ENCODE measurements around the gene DARS1. TPM values are rescaled to one million over a fixed set of nuclear protein-coding genes. Genes with fewer than 3 reads are reported as not detected.

Gene DARS1
- total and polyA plus RNA-seq, 2 experiments from 2014 or later = 115 to 148 TPM

DNA sequence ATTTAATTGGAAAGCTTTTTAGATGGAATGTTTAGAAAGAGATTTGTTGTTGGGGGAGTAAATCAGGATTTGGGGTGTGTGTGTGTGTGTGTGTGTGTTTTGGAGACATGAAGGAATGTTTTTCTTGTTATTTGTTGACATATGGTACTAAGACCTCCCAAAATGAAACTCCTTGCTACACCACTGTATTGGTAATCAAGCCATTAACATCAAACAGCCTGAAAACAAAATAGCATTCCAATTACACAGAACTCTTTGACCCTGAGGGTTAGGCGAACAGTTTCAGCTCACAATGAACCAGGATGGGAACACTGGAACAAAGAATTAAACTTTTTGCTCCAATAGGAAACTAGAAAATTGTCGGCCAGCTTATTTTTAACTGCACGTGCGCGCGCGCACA, 41.7 kb upstream of the DARS1 start:
- peak; percentile 17 for DNase-seq (ENCODE audit: low spot score)
- no peak for TF ChIP-seq ZNF114 (CRISPR knock-in tag; IDR thresholded peaks at IDR 0.05)
- TF ChIP-seq, protein P1, sequence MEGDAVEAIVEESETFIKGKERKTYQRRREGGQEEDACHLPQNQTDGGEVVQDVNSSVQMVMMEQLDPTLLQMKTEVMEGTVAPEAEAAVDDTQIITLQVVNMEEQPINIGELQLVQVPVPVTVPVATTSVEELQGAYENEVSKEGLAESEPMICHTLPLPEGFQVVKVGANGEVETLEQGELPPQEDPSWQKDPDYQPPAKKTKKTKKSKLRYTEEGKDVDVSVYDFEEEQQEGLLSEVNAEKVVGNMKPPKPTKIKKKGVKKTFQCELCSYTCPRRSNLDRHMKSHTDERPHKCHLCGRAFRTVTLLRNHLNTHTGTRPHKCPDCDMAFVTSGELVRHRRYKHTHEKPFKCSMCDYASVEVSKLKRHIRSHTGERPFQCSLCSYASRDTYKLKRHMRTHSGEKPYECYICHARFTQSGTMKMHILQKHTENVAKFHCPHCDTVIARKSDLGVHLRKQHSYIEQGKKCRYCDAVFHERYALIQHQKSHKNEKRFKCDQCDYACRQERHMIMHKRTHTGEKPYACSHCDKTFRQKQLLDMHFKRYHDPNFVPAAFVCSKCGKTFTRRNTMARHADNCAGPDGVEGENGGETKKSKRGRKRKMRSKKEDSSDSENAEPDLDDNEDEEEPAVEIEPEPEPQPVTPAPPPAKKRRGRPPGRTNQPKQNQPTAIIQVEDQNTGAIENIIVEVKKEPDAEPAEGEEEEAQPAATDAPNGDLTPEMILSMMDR (conservative IDR thresholded peaks at IDR 0.05; ENCODE audit: low read depth in 2 of 2) = no peak
- TF ChIP-seq, protein P2, sequence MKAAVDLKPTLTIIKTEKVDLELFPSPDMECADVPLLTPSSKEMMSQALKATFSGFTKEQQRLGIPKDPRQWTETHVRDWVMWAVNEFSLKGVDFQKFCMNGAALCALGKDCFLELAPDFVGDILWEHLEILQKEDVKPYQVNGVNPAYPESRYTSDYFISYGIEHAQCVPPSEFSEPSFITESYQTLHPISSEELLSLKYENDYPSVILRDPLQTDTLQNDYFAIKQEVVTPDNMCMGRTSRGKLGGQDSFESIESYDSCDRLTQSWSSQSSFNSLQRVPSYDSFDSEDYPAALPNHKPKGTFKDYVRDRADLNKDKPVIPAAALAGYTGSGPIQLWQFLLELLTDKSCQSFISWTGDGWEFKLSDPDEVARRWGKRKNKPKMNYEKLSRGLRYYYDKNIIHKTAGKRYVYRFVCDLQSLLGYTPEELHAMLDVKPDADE (IDR thresholded peaks at IDR 0.05) = no peak
- TF ChIP-seq JUNB (IDR thresholded peaks at IDR 0.05; ENCODE audit: unreplicated experiment) = no peak
- TF ChIP-seq CREB1 (CRISPR knock-in tag; IDR thresholded peaks at IDR 0.05; ENCODE audit: low read depth) = no peak
- no peak for TF ChIP-seq ZNF331 (CRISPR knock-in tag; IDR thresholded peaks at IDR 0.05; ENCODE audit: low read depth)
- TF ChIP-seq EZH2 (IDR thresholded peaks at IDR 0.05; ENCODE audit: low read depth, unreplicated experiment) = no peak
- Histone ChIP-seq H3K27me3 (ENCODE audit: insufficient read depth) (peaks cover 7% of the 10 kb centered on the region; the same call in 1 of the 2 replicates), H4K20me1 (replicated peaks; ENCODE audit: insufficient read depth) (no peaks in the 10 kb centered on the region), H3K36me3 (ENCODE audit: insufficient read depth) (no peaks in the 10 kb centered on the region), H3K27ac (ENCODE audit: low read depth) (no peak overlapping the region), H3K9me2 (ENCODE audit: insufficient read depth) (0 out of 2 replicates have a peak, but pooled peaks cover 5% of the 10 kb centered on the region), H3K4me1 (ENCODE audit: insufficient read depth) (peaks cover 9% of the 10 kb centered on the region), H3K4me3 (no peak overlapping the region), H2AFZ (no peak overlapping the region), H3K4me2 (no peak overlapping the region), H3K79me2 (replicated peaks; ENCODE audit: insufficient read depth) (no peaks in the 10 kb centered on the region), H3F3A (replicated peaks; ENCODE audit: low read depth) (no peaks in the 10 kb centered on the region)
- no peak for ATAC-seq
- no peaks in the 10 kb centered on the region for H3K36me3 Mint-ChIP-seq (ENCODE audit: low read depth)
- H3K4me3 Mint-ChIP-seq = no peak overlapping the region
- H3K4me1 Mint-ChIP-seq = peaks cover 24% of the 10 kb centered on the region
- H3K27me3 Mint-ChIP-seq (ENCODE audit: insufficient read depth, low read depth, poor library complexity) = peaks cover 3% of the 10 kb centered on the region
- no peak overlapping the region for H3K27ac Mint-ChIP-seq
- no peaks in the 10 kb centered on the region for H3K9me3 Mint-ChIP-seq

DNA sequence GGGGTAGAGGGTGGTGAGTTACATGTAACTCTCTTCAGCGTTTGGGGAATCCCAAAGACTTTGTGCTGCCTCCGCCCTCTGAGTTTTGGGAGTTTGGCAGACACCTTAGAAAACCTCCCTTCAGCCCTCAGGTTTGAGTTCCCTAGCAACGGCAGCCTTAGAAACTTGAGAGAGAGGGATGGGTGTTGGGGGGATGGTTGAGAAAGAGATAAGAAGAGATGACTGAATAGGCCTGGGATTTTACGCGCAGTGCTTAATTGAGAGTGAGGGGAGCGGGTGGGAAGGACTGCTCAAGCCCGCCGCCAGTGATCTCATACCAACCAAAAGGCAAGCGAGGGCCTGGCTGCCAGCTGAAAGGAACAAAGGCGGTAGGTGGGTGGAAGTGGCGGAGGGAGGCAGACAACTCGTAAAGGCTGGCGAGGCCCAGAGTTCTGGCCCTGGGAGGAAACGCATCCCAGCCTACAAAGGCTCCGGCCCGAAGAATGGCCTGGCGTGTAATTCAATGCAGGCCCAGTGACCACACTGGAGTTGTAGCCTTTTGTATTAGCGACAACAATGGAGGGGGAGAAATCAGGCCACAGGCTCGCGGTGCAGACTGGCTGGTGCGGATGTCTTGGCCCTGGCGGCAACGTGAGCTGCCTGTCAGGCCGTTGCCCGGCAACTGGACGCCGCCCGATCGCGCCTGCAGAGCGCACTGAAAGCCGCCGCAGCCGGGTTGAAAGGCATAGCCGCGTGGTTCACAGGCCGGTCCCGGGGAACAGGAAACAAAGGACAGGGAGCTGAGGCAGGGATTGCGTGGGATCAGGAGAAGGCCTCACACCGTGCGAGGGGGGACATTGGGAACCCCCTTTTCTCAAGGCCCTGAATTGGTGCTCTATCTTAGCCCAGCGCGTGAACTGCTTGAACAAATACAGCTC, 39.9 kb upstream of the DARS1 start:
- no peaks in the 10 kb centered on the region for H3K79me2 ChIP-seq (replicated peaks; ENCODE audit: insufficient read depth)
- DNase-seq (ENCODE audit: low spot score) = peak; percentile 96
- H3K36me3 Mint-ChIP-seq (ENCODE audit: low read depth) = no peaks in the 10 kb centered on the region
- H3K27me3 Mint-ChIP-seq (ENCODE audit: insufficient read depth, low read depth, poor library complexity) = peaks cover 3% of the 10 kb centered on the region
- peak overlapping the region; percentile 8 for H3K27ac ChIP-seq (ENCODE audit: low read depth)
- peak overlapping the region; percentile 72 for H3K4me3 Mint-ChIP-seq
- H2AFZ ChIP-seq = peak overlapping the region; percentile 77
- peak overlapping the region; percentile 90 for H3K27ac Mint-ChIP-seq
- H3K27me3 ChIP-seq (ENCODE audit: insufficient read depth) = peaks cover 7% of the 10 kb centered on the region; the same call in 1 of the 2 replicates
- H4K20me1 ChIP-seq (replicated peaks; ENCODE audit: insufficient read depth) = no peaks in the 10 kb centered on the region
- peak overlapping the region; percentile 52 for H3K4me3 ChIP-seq
- no peaks in the 10 kb centered on the region for H3F3A ChIP-seq (replicated peaks; ENCODE audit: low read depth)
- peak overlapping the region; percentile 72 for H3K4me2 ChIP-seq
- no peaks in the 10 kb centered on the region for H3K36me3 ChIP-seq (ENCODE audit: insufficient read depth)
- H3K4me1 ChIP-seq (ENCODE audit: insufficient read depth) = peaks cover 9% of the 10 kb centered on the region
- peaks cover 24% of the 10 kb centered on the region for H3K4me1 Mint-ChIP-seq
- peak; percentile 96 for ATAC-seq
- no peaks in the 10 kb centered on the region for H3K9me3 Mint-ChIP-seq
- 0 out of 2 replicates have a peak, but pooled peaks cover 5% of the 10 kb centered on the region for H3K9me2 ChIP-seq (ENCODE audit: insufficient read depth)
- TF ChIP-seq ZNF114 (CRISPR knock-in tag; IDR thresholded peaks at IDR 0.05) (no peak), EZH2phosphoT487 (IDR thresholded peaks at IDR 0.05; ENCODE audit: unreplicated experiment) (no peak), JUNB (IDR thresholded peaks at IDR 0.05; ENCODE audit: unreplicated experiment) (no peak), NANOG (IDR thresholded peaks at IDR 0.05; ENCODE audit: borderline replicate concordance) (no peak), POLR2AphosphoS5 (IDR thresholded peaks at IDR 0.05; ENCODE audit: low read depth) (no peak), STAT1 (IDR thresholded peaks at IDR 0.05; ENCODE audit: unreplicated experiment) (no peak), EZH2 (IDR thresholded peaks at IDR 0.05; ENCODE audit: low read depth, unreplicated experiment) (no peak)
- TF ChIP-seq, protein P1 (conservative IDR thresholded peaks at IDR 0.05; ENCODE audit: low read depth in 2 of 2) = no peak

All from GM23338 (cell line).